Hepatic stellate cell (primary cell): ENCODE measurements around the gene BRICD5.

ENCODE experiments used
- DNase-seq: peaks from one replicate; pipeline ENCODE4 v3.0.0; 2011; ENCODE audit warnings: low spot score

BRICD5 gene

GRCh38 chr16:2163211-2163881 lies 47.3 kb downstream of the BRICD5 start:
- no peak for DNase-seq

GRCh38 chr16:2162676-2163118 lies 48.0 kb downstream of the BRICD5 start:
- no peak for DNase-seq

GRCh38 chr16:2161911-2162310 lies 48.8 kb downstream of the BRICD5 start:
- DNase-seq = no peak

- peak; percentile 42 for DNase-seq
These were observed 49.6 kb downstream of the BRICD5 start for GRCh38 chr16:2160915-2161551.
